K562 (cell line): Measurements from ENCODE around the gene DUS3L. TPM values are rescaled to one million over a fixed set of nuclear protein-coding genes. Genes with fewer than 3 reads are reported as not detected.

Source experiments
- ATAC-seq: fragments of 200-7000 bp; cut with Tn5 transposase; 3 replicates; pipeline ENCODE4 v1.9.1; 2020; ENCODE audit warnings: moderate library complexity
- BruUV-seq: library from RNA; stranded (reverse); fragments of 400-500 nt; replicated peaks from 2 replicates; lab custom pipeline; 2021; lab: Mats Ljungman, UMichigan
- CTCF ChIA-PET: fragments of 300-600 bp; formaldehyde crosslinking; extraction: SDS; loops from one replicate; lab custom pipeline; 2021; ENCODE audit warnings: low intra/inter-chr PET ratio; lab: Yijun Ruan, JAX
- POLR2A ChIA-PET: fragments of 300-600, 350-650 bp; sonication (Branson Sonifier 250); formaldehyde crosslinking; extraction: SDS; loops from one replicate; lab custom pipeline; 2021; ENCODE audit warnings: antibody characterized with exemption, inconsistent platforms; lab: Yijun Ruan, JAX
- DNase-seq, 4 experiments: peaks; one replicate each; pipeline versions ENCODE4 v3.0.0 to v3.0.0-alpha.2; 2011 to 2018; ENCODE audit warnings: low spot score in 3 of 4, mixed read lengths in 3 of 4; ENCODE audit errors: extremely low read depth in 1 of 4
- FAIRE-seq: peaks from 2 replicates; lab custom pipeline; 2011; peaks lifted over from hg19 to GRCh38; lab: Jason Lieb, UNC
- H2AFZ ChIP-seq: 2 replicates; pipeline ENCODE4 v1.6.0; 2011; ENCODE audit warnings: low read depth, low read length, control low read depth, inconsistent platforms
- H3K27ac ChIP-seq: fragments of 200-600 bp; 3 replicates; pipeline ENCODE4 v1.8.0; 2011; ENCODE audit warnings: low read depth, mild to moderate bottlenecking, control low read depth, inconsistent platforms, low read length, moderate library complexity, mixed read lengths; ENCODE audit errors: extremely low read depth
- H3K27me3 ChIP-seq, 2 experiments: fragments of 300-600 bp in 1 of 2; 2 replicates in 1 of 2; 3 replicates in 1 of 2; pipeline versions ENCODE4 v1.6.0 to v1.8.0; 2011; ENCODE audit warnings: inconsistent platforms in 2 of 2, low read length in 2 of 2, mild to moderate bottlenecking in 1 of 2, mixed read lengths in 1 of 2, moderate library complexity in 1 of 2; ENCODE audit not compliant: control insufficient read depth in 2 of 2, insufficient read depth in 2 of 2
- H3K36me3 ChIP-seq: fragments of 300-600 bp; 3 replicates; pipeline ENCODE4 v1.8.0; 2011; ENCODE audit warnings: mild to moderate bottlenecking, low read length, inconsistent platforms; ENCODE audit not compliant: control insufficient read depth, insufficient read depth
- H3K4me1 ChIP-seq, 2 experiments: fragments of 200-600 bp in 1 of 2; replicated peaks in 1 of 2; 2 replicates in 1 of 2; 3 replicates in 1 of 2; pipeline versions ENCODE4 v1.5.1 to v1.8.0; 2011; ENCODE audit warnings: inconsistent platforms in 2 of 2, low read length in 2 of 2, mild to moderate bottlenecking in 1 of 2, mixed read lengths in 1 of 2, moderate library complexity in 1 of 2; ENCODE audit not compliant: control insufficient read depth in 2 of 2, insufficient read depth in 2 of 2
- H3K4me2 ChIP-seq: 2 replicates; pipeline ENCODE4 v1.6.1; 2011; ENCODE audit warnings: low read length, control low read depth, inconsistent platforms, mixed read lengths; ENCODE audit not compliant: insufficient read depth
- H3K4me3 ChIP-seq: fragments of 200-600 bp; sonication (generic), shearing (Covaris generic); 2 replicates; pipeline ENCODE4 v1.5.1; 2016; ENCODE audit warnings: control low read depth, inconsistent platforms
- H3K79me2 ChIP-seq: fragments of 200-600 bp; 3 replicates; pipeline ENCODE4 v1.8.0; 2011; ENCODE audit warnings: low read length, inconsistent platforms; ENCODE audit not compliant: control insufficient read depth, insufficient read depth
- H3K9ac ChIP-seq, 2 experiments: 2 replicates each; pipeline versions ENCODE4 v1.6.0 to v1.6.1; 2011; ENCODE audit warnings: low read depth in 2 of 2, low read length in 2 of 2, control low read depth in 1 of 2, inconsistent platforms in 1 of 2, mild to moderate bottlenecking in 1 of 2, mixed read lengths in 1 of 2; ENCODE audit not compliant: insufficient read depth in 1 of 2
- H3K9me1 ChIP-seq: one replicate; pipeline ENCODE4 v1.6.0; 2011; ENCODE audit warnings: inconsistent platforms, mild to moderate bottlenecking, low read length, moderate library complexity; ENCODE audit not compliant: control insufficient read depth, insufficient read depth
- H3K9me3 ChIP-seq: replicated peaks from 2 replicates; pipeline ENCODE4 v1.5.1; 2011; ENCODE audit warnings: low read depth, low read length, inconsistent platforms; ENCODE audit not compliant: control insufficient read depth, insufficient read depth
- H4K20me1 ChIP-seq: replicated peaks from 2 replicates; pipeline ENCODE4 v1.6.1; 2011; ENCODE audit warnings: low read length, inconsistent platforms, mixed read lengths; ENCODE audit not compliant: control insufficient read depth, insufficient read depth
- ARID3B ChIP-seq: fragments of 250-450 bp; sonication (Bioruptor Pico); IDR thresholded peaks from 2 replicates; pipeline ENCODE4 v1.4.0; 2020; ENCODE audit warnings: borderline replicate concordance
- DDX20 ChIP-seq: fragments of 450-650 bp; IDR thresholded peaks from 2 replicates; pipeline ENCODE4 v1.6.1; 2016; ENCODE audit warnings: missing genetic modification characterization, low read depth, mild to moderate bottlenecking, missing compliant biosample characterization, moderate library complexity
- POLR2G ChIP-seq: fragments of 200-400 bp; formaldehyde crosslinking; IDR thresholded peaks from 2 replicates; pipeline ENCODE4 v1.6.1; 2017; ENCODE audit warnings: low read depth, mild to moderate bottlenecking, antibody characterized with exemption, low read length, moderate library complexity
- POLR3A ChIP-seq: IDR thresholded peaks from 2 replicates; pipeline ENCODE4 v1.6.1; 2011; ENCODE audit warnings: borderline replicate concordance, mild to moderate bottlenecking, moderate library complexity; ENCODE audit not compliant: insufficient read length, insufficient read depth; ENCODE audit errors: extremely low read depth
- RBBP5 ChIP-seq: fragments of 200-600 bp; sonication (generic); IDR thresholded peaks from 2 replicates; pipeline ENCODE4 v1.6.1; 2012; ENCODE audit warnings: borderline replicate concordance, mild to moderate bottlenecking, low read length, control low read depth, inconsistent platforms; ENCODE audit not compliant: insufficient read depth, poor library complexity, severe bottlenecking
- ZNF444 ChIP-seq: fragments of 250-450 bp; sonication (Bioruptor Pico); IDR thresholded peaks from 2 replicates; pipeline ENCODE4 v1.4.0; 2020; ENCODE audit warnings: mild to moderate bottlenecking, moderate library complexity
- WGBS: fragments of 100-300 bp; shearing (Covaris generic); methylation state at CpG from one replicate; pipeline ENCODE4 v1.1.6; 2016; ENCODE audit warnings: low coverage, mixed read lengths; ENCODE audit not compliant: insufficient coverage; ENCODE audit errors: missing lambda C conversion rate; 5-methylcytosine and 5-hydroxymethylcytosine counted together
- in situ Hi-C: fragments of 300-500 bp; cut with MboI; formaldehyde crosslinking; loops from 4 replicates; pipeline ENCODE4 v1.15.0; 2018; ENCODE audit warnings: inconsistent platforms, mixed read lengths
- intact Hi-C: fragments of 100-400 bp; cut with micrococcal nuclease; formaldehyde crosslinking; loops from 2 replicates; pipeline ENCODE4 v1.14.2; 2022
- polyA plus RNA-seq, 8 experiments: library from polyadenylated mRNA; depleted of rRNA in 4 of 8; stranded (reverse) in 5 of 8; unstranded in 3 of 8; fragments of >200 nt; fragmentation: Nextera tagmentation in 2 of 8; fragmentation: Illumina TruSeq in 1 of 8; extraction: Ambion mirVana in 2 of 8; extraction: Trizol in 1 of 8; gene quantifications; 2 replicates each; pipeline versions ENCODE4 v1.2.1 to v1.2.3, GENCODE V29; 2011 to 2014; ENCODE audit warnings: inconsistent platforms in 1 of 8, missing spikeins in 1 of 8
- total RNA-seq, 7 experiments: library from RNA; depleted of rRNA in 6 of 7; stranded (reverse); fragments of >200 nt in 6 of 7; fragmentation: Illumina TruSeq in 2 of 7; extraction: Trizol in 2 of 7; gene quantifications; 2 replicates each; pipeline versions ENCODE4 v1.2.1 to v1.2.3, GENCODE V29; 2011 to 2021; ENCODE audit warnings: low replicate concordance in 1 of 7

Gene DUS3L
- total and polyA plus RNA-seq, 9 of the 15 experiments (the other 6 are each of a cell fraction or from before 2014, with no cell fraction given) = 1.7 to 102 (median 77.5) TPM

DNA sequence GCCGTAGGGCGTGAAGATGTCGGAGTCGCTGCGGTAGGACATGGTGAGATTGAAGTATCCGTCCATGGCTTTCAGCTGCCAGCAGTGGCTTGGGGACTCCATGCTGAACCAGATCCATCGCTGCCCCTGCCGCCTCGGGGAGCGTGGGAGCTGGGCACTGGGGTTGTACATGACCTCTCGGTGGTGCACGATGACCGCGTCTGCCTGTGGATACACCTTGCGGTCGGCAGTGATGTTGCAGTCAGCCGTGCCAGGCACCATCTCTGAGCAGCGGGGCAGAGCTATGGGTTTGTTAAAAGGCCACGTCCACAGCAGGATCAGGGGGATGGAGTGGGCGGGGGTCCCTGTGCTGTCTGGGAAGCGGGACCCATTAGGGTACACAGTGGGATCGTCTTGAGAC is 41.1 kb upstream of the DUS3L start:
- 38% methylated on average over 17 of the region's 22 CpGs for WGBS
- ChIA-PET POLR2A (interaction anchor here (0.5 to 0.6 kb wide), 2 partner anchors 9 to 434 kb away, joined by 3 read pairs; no protein-coding TSS in a partner anchor), CTCF (no interaction called here)
- no peak for FAIRE-seq
- H3K4me2 ChIP-seq = no peak overlapping the region
- H3K9me3 ChIP-seq = no peaks in the 10 kb centered on the region
- TF ChIP-seq RBBP5 (no peak), ZNF444 (no peak), DDX20 (tag) (no peak), POLR3A (no peak), POLR2G (0 out of 2 replicates have a peak, but pooled peaks have one; percentile 9), ARID3B (CRISPR knock-in tag) (no peak)
- H3K27ac ChIP-seq = no peak overlapping the region
- peaks cover 4 to 42% of the 10 kb centered on the region in 2 experiments; a peak in 4 of 5 replicates for H3K4me1 ChIP-seq
- no peak overlapping the region for H3K4me3 ChIP-seq
- H3K36me3 ChIP-seq = no peaks in the 10 kb centered on the region
- H2AFZ ChIP-seq = no peak overlapping the region
- H4K20me1 ChIP-seq = no peaks in the 10 kb centered on the region; the same call in 1 of the 2 replicates
- DNase-seq = no peak
- H3K27me3 ChIP-seq = peaks cover 11 to 25% of the 10 kb centered on the region in 2 experiments
- peak overlapping the region in 1 of 2 experiments; percentile 60; a peak in 2 of 4 replicates for H3K9ac ChIP-seq
- intact Hi-C loops = no loop called here
- in situ Hi-C loops = no loop called here
- peaks cover 3% of the 10 kb centered on the region for H3K9me1 ChIP-seq
- H3K79me2 ChIP-seq = peaks cover 4% of the 10 kb centered on the region; the same call in 1 of the 3 replicates
- BruUV-seq = no TSS peak
- ATAC-seq = no peak
